ENCODE data around the gene SREBF1. TPM values are rescaled to one million over a fixed set of nuclear protein-coding genes. Genes with fewer than 3 reads are reported as not detected.
A peak's percentile ranks its signal among the peaks of the same experiment; 100 is the strongest.

The SREBF1 gene
- total and polyA plus RNA-seq, 2 of the 8 experiments (the other 6 are each of a cell fraction or from before 2014, with no cell fraction given), result 28.6 to 70.8 TPM

- FAIRE-seq, result no peak
- H3K4ac ChIP-seq (replicated peaks; ENCODE audit: insufficient read length, low read depth, low read length), result no peak overlapping the region
- no peak overlapping the region for H3K27ac ChIP-seq (ENCODE audit: low read depth, low read length)
- no peaks in the 10 kb centered on the region for H3K79me1 ChIP-seq (ENCODE audit: low read depth, low read length)
- H2BK120ac ChIP-seq (replicated peaks; ENCODE audit: low read depth, low read length), result no peak overlapping the region
- no peaks in the 10 kb centered on the region for H4K20me1 ChIP-seq (replicated peaks in 1 of 2; ENCODE audit: control insufficient read depth in 1 of 2, insufficient read depth in 2 of 2, low read length in 2 of 2)
- H4K91ac ChIP-seq (replicated peaks; ENCODE audit: insufficient read length, low read length), result no peak overlapping the region
- H3K36me3 ChIP-seq (ENCODE audit: control insufficient read depth in 2 of 4, insufficient read depth in 4 of 4, low read length in 3 of 4), result no peaks in the 10 kb centered on the region
- H3K23me2 ChIP-seq (ENCODE audit: low read depth, low read length), result no peaks in the 10 kb centered on the region
- H2AFZ ChIP-seq (ENCODE audit: low read length), result no peak overlapping the region
- H3K23ac ChIP-seq (ENCODE audit: insufficient read length), result no peak overlapping the region
- H3K4me1 ChIP-seq (replicated peaks in 1 of 4; ENCODE audit: control insufficient read depth in 3 of 4, insufficient read depth in 4 of 4, low read length in 3 of 4), result peaks cover 0 to 9% (median 3%) of the 10 kb centered on the region in 4 experiments; a peak in 4 of 7 replicates
- no peak overlapping the region for H4K5ac ChIP-seq (ENCODE audit: insufficient read length, low read depth, low read length)
- no peak overlapping the region for H2BK12ac ChIP-seq (ENCODE audit: low read depth, low read length)
- no peak overlapping the region for H4K8ac ChIP-seq (ENCODE audit: extremely low read depth, insufficient read depth, low read length)
- no peak overlapping the region for H2BK5ac ChIP-seq (ENCODE audit: low read depth, low read length)
- no peak for DNase-seq (ENCODE audit: low read depth in 1 of 2, low spot score in 2 of 2)
- H3K4me2 ChIP-seq (ENCODE audit: insufficient read depth in 1 of 2, low read depth in 2 of 2, low read length in 2 of 2), result no peak overlapping the region
- no peak overlapping the region for H3K14ac ChIP-seq (ENCODE audit: insufficient read length)
- no peaks in the 10 kb centered on the region for H3K9me3 ChIP-seq (ENCODE audit: insufficient read depth in 2 of 2, low read depth in 1 of 2, low read length in 1 of 2)
- H2AK5ac ChIP-seq (ENCODE audit: low read depth, low read length), result no peak overlapping the region
- WGBS, 2 experiments (ENCODE audit: extremely low coverage in 1 of 2, insufficient coverage in 1 of 2, insufficient read length in 1 of 2, insufficient replicate concordance in 2 of 2, low coverage in 1 of 2, low lambda C conversion rate in 2 of 2, missing lambda C conversion rate in 1 of 2), result 78% methylated on average over 4 of the region's 5 CpGs; no CpG with 5 or more reads in 1 of the 2 experiments
- ChIA-PET POLR2A (ENCODE audit: partially characterized antibody) (interaction anchor here (1.0 to 1.2 kb wide), 2 partner anchors 11 to 32 kb away, joined by 3 to 5 read pairs; no protein-coding TSS in a partner anchor), CTCF (ENCODE audit: partially characterized antibody) (interaction anchor here (0.6 to 2.4 kb wide), 15 partner anchors 9 to 381 kb away, joined by 3 to 15 read pairs (median 4); no protein-coding TSS in a partner anchor)
- H3K4me3 ChIP-seq (ENCODE audit: extremely low read depth in 1 of 4, insufficient read depth in 2 of 4, low read depth in 3 of 4, low read length in 4 of 4), result no peak overlapping the region
- no peaks in the 10 kb centered on the region; a peak in 2 of 7 replicates for H3K27me3 ChIP-seq (replicated peaks in 1 of 4; ENCODE audit: control insufficient read depth in 3 of 4, extremely low read depth in 1 of 4, insufficient read depth in 3 of 4, low read length in 3 of 4)
- TF ChIP-seq SIX5 (IDR thresholded peaks at IDR 0.05; ENCODE audit: low read depth, low read length), result no peak
- no peak overlapping the region for H2BK15ac ChIP-seq (ENCODE audit: low read length)
- no peaks in the 10 kb centered on the region for H3K79me2 ChIP-seq (ENCODE audit: control insufficient read depth in 1 of 2, insufficient read depth in 2 of 2, low read length in 2 of 2)
- no peak overlapping the region for H3K18ac ChIP-seq (ENCODE audit: extremely low read depth, low read length)
- H3K9ac ChIP-seq (replicated peaks in 1 of 4; ENCODE audit: extremely low read depth in 1 of 4, low read depth in 3 of 4, low read length in 3 of 4), result no peak overlapping the region
- no peak overlapping the region for H3K56ac ChIP-seq (replicated peaks; ENCODE audit: insufficient read length, low read depth, low read length)
- H2BK20ac ChIP-seq (ENCODE audit: low read length), result no peak overlapping the region
These were observed 74.1 kb downstream of the SREBF1 start for GRCh38 chr17:17762744-17763105.

MicroRNAs within 50 kb of the gene (microRNA counts, 767-probe panel; counts per million panel counts)
- 879 counts per million, percentile 95 among the panel's probes with 10 or more counts for microRNA hsa-miR-33b-5p

Small RNA genes lying within 50 kb of the gene (microRNA-seq; reads per million reads assigned to microRNA genes)
- gene MIR33B (ENCODE audit: borderline microRNAs expressed in 2 of 2, borderline number of aligned reads in 2 of 2, borderline replicate concordance in 1 of 2) (14.5 to 57.9 reads per million in 2 experiments), gene MIR6777 (ENCODE audit: borderline microRNAs expressed in 2 of 2, borderline number of aligned reads in 2 of 2, borderline replicate concordance in 1 of 2) (0.92 to 2.0 reads per million in 2 experiments)

Small RNA genes lying within 50 kb of the gene (small RNA-seq; reads per million reads assigned to genes)
- 11.3 reads per million, percentile 84 among the genes with 10 or more reads in this experiment for gene MIR33B (ENCODE audit: insufficient read depth)
- gene MIR6777 (ENCODE audit: insufficient read depth), result 2.1 reads per million, percentile 17 among the genes with 10 or more reads in this experiment

Other genes with a start within 250 kb of the SREBF1 start
- 40.1 and 42.0 TPM in 2 replicates for gene PEMT, start 245.3 kb downstream of the SREBF1 start, total RNA-seq (2021; fragmentation: NEBNext Ultra II Directional; extraction: Animal tissue kit (Norgen Biotek cat#: 25700))
- gene PEMT, start 245.3 kb downstream of the SREBF1 start, polyA plus RNA-seq (2011; rRNA removed), result 118 and 128 TPM in 2 replicates
- gene RAI1, start 155.5 kb downstream of the SREBF1 start, total RNA-seq (2021; fragmentation: NEBNext Ultra II Directional; extraction: Animal tissue kit (Norgen Biotek cat#: 25700)), result 0.80 and 1.2 TPM in 2 replicates
- gene RAI1, start 155.5 kb downstream of the SREBF1 start, polyA plus RNA-seq (2011; rRNA removed), result 0.39 and 0.57 TPM in 2 replicates
- 3.3 and 3.4 TPM in 2 replicates for gene TOM1L2, start 135.4 kb upstream of the SREBF1 start, total RNA-seq (2021; fragmentation: NEBNext Ultra II Directional; extraction: Animal tissue kit (Norgen Biotek cat#: 25700))
- 2.0 and 4.2 TPM in 2 replicates for gene TOM1L2, start 135.4 kb upstream of the SREBF1 start, polyA plus RNA-seq (2011; rRNA removed)
- gene DRC3, start 135.9 kb upstream of the SREBF1 start, total RNA-seq (2021; fragmentation: NEBNext Ultra II Directional; extraction: Animal tissue kit (Norgen Biotek cat#: 25700)), result not detected in 2 replicates
- gene DRC3, start 135.9 kb upstream of the SREBF1 start, polyA plus RNA-seq (2011; rRNA removed), result 0.22 and 0.59 TPM in 2 replicates
- 22.9 and 23.3 TPM in 2 replicates for gene ATPAF2, start 202.2 kb upstream of the SREBF1 start, total RNA-seq (2021; fragmentation: NEBNext Ultra II Directional; extraction: Animal tissue kit (Norgen Biotek cat#: 25700))
- 19.6 and 28.3 TPM in 2 replicates for gene ATPAF2, start 202.2 kb upstream of the SREBF1 start, polyA plus RNA-seq (2011; rRNA removed)
- 15.0 and 15.2 TPM in 2 replicates for gene GID4, start 202.4 kb upstream of the SREBF1 start, total RNA-seq (2021; fragmentation: NEBNext Ultra II Directional; extraction: Animal tissue kit (Norgen Biotek cat#: 25700))
- 5.4 and 5.6 TPM in 2 replicates for gene GID4, start 202.4 kb upstream of the SREBF1 start, polyA plus RNA-seq (2011; rRNA removed)